Activated naive CD8-positive, alpha-beta T cell treated with anti-CD3 and anti-CD28 coated beads, Interleukin-2, amount 10 ng/mL, durations not matched to agents 7 days and 5 days (primary cell): Measurements from ENCODE around the gene S100A5. TPM values are rescaled to one million over a fixed set of nuclear protein-coding genes. Genes with fewer than 3 reads are reported as not detected.
A peak's percentile ranks its signal among the peaks of the same experiment; 100 is the strongest.
"Not testable (repeated sequence)": the region's sequence is repeated elsewhere in the genome, so short reads cannot be mapped to it uniquely, and the experiment has no call there.

ENCODE experiments used
- ATAC-seq: fragments of 150-1000 bp; cut with Tn5 transposase; one replicate; pipeline ENCODE4 v1.10.0; 2021; ENCODE audit warnings: low read depth, moderate library complexity
- POLR2A ChIA-PET: fragments of 350-600 bp; sonication (Branson Sonifier 250); formaldehyde crosslinking; loops from one replicate; lab custom pipeline; 2021; ENCODE audit warnings: antibody characterized with exemption; lab: Charles Lee
- DNase-seq: peaks from one replicate; pipeline ENCODE4 v3.0.0; 2021
- H3K27ac Mint-ChIP-seq: one replicate; pipeline ENCODE4 v1.8.0; 2022; ENCODE audit warnings: mild to moderate bottlenecking, mixed read lengths
- H3K27me3 Mint-ChIP-seq: one replicate; pipeline ENCODE4 v1.8.0; 2022; ENCODE audit warnings: mild to moderate bottlenecking, moderate library complexity, mixed read lengths
- H3K36me3 Mint-ChIP-seq: one replicate; pipeline ENCODE4 v1.8.0; 2021; ENCODE audit warnings: mild to moderate bottlenecking, mixed read lengths
- H3K4me1 Mint-ChIP-seq: one replicate; pipeline ENCODE4 v1.8.0; 2021; ENCODE audit warnings: mixed read lengths
- H3K4me3 Mint-ChIP-seq: one replicate; pipeline ENCODE4 v1.8.0; 2022; ENCODE audit warnings: mild to moderate bottlenecking, moderate library complexity, mixed read lengths
- H3K9me3 Mint-ChIP-seq: one replicate; pipeline ENCODE4 v1.8.0; 2021; ENCODE audit warnings: mixed read lengths
- total RNA-seq, 2 experiments: library from RNA; stranded (reverse); gene quantifications; one replicate each; pipeline ENCODE4 v1.2.3, GENCODE V29; 2021

Gene S100A5
- total RNA-seq, 2 experiments from 2014 or later, result 2.2 to 2.7 TPM

- POLR2A ChIA-PET, result interaction anchor here (0.8 to 6.8 kb wide), 14 partner anchors 8 to 457 kb away, joined by 3 to 140 read pairs (median 6); partner anchors contain the start of genes CHTOP, RPS27, S100A2 and S100A4
- Mint-ChIP-seq H3K9me3 (no peaks in the 10 kb centered on the region), H3K4me1 (peaks cover 44% of the 10 kb centered on the region), H3K27ac (peak overlapping the region; percentile 89), H3K27me3 (no peaks in the 10 kb centered on the region), H3K4me3 (peak overlapping the region; percentile 91), H3K36me3 (peaks cover 6% of the 10 kb centered on the region)
- DNase-seq, result peak; percentile 87
- ATAC-seq, result peak; percentile 14
Measured at GRCh38 chr1:153532769-153533599, 7.8 kb downstream of the S100A5 start.

GRCh38 chr1:153532181-153532580 is 8.6 kb downstream of the S100A5 start:
- Mint-ChIP-seq H3K36me3 (peaks cover 6% of the 10 kb centered on the region), H3K4me3 (peak overlapping the region; percentile 91)

GRCh38 chr1:153531638-153532037 is 9.1 kb downstream of the S100A5 start:
- ATAC-seq (no peak), DNase-seq (peak; percentile 12)
- H3K4me1 Mint-ChIP-seq, result peaks cover 41% of the 10 kb centered on the region

More at GRCh38 chr1:153532181-153532580, 8.6 kb downstream of the S100A5 start:
- no peaks in the 10 kb centered on the region for H3K9me3 Mint-ChIP-seq
- POLR2A ChIA-PET, result interaction anchor here (1.0 to 6.8 kb wide), 11 partner anchors 9 to 413 kb away, joined by 3 to 140 read pairs (median 10); partner anchors contain the start of genes CHTOP, S100A2, S100A4 and S100A5
- H3K4me1 Mint-ChIP-seq, result peaks cover 44% of the 10 kb centered on the region
- DNase-seq (no peak), ATAC-seq (peak; percentile 51)
- H3K27me3 Mint-ChIP-seq, result no peaks in the 10 kb centered on the region
- peak overlapping the region; percentile 89 for H3K27ac Mint-ChIP-seq

GRCh38 chr1:153527683-153528040 is 13.1 kb downstream of the S100A5 start:
- no peak for ATAC-seq
- POLR2A ChIA-PET, result no interaction called here
- no peak overlapping the region for H3K27ac Mint-ChIP-seq

More at GRCh38 chr1:153531638-153532037, 9.1 kb downstream of the S100A5 start:
- H3K27me3 Mint-ChIP-seq, result no peaks in the 10 kb centered on the region
- H3K27ac Mint-ChIP-seq, result peak overlapping the region; percentile 89
- no peak overlapping the region for H3K4me3 Mint-ChIP-seq
- peaks cover 6% of the 10 kb centered on the region for H3K36me3 Mint-ChIP-seq
- POLR2A ChIA-PET, result interaction anchor here (1.2 to 6.8 kb wide), 10 partner anchors 9 to 414 kb away, joined by 3 to 140 read pairs (median 12); partner anchors contain the start of genes CHTOP, S100A2, S100A4 and S100A5
- no peaks in the 10 kb centered on the region for H3K9me3 Mint-ChIP-seq

GRCh38 chr1:153527023-153527682 is 13.6 kb downstream of the S100A5 start:
- no peaks in the 10 kb centered on the region for H3K27me3 Mint-ChIP-seq
- no peaks in the 10 kb centered on the region for H3K36me3 Mint-ChIP-seq
- no peak overlapping the region for H3K4me3 Mint-ChIP-seq
- ATAC-seq (no peak), DNase-seq (no peak)
- peaks cover 16% of the 10 kb centered on the region for H3K4me1 Mint-ChIP-seq
- H3K27ac Mint-ChIP-seq, result no peak overlapping the region
- no peaks in the 10 kb centered on the region for H3K9me3 Mint-ChIP-seq
- POLR2A ChIA-PET, result interaction anchor here (3.0 kb wide), 1 partner anchor 8 kb away, joined by 9 read pairs; the partner anchor contains the start of gene S100A6

More at GRCh38 chr1:153527683-153528040, 13.1 kb downstream of the S100A5 start:
- no peak overlapping the region for H3K4me3 Mint-ChIP-seq
- DNase-seq, result no peak
- no peaks in the 10 kb centered on the region for H3K27me3 Mint-ChIP-seq
- H3K4me1 Mint-ChIP-seq, result peaks cover 16% of the 10 kb centered on the region
- H3K9me3 Mint-ChIP-seq, result no peaks in the 10 kb centered on the region
- H3K36me3 Mint-ChIP-seq, result no peaks in the 10 kb centered on the region

GRCh38 chr1:153526132-153526543 is 14.6 kb downstream of the S100A5 start:
- no peaks in the 10 kb centered on the region for H3K27me3 Mint-ChIP-seq
- no peaks in the 10 kb centered on the region for H3K9me3 Mint-ChIP-seq
- no peak overlapping the region for H3K4me3 Mint-ChIP-seq
- H3K4me1 Mint-ChIP-seq, result peaks cover 11% of the 10 kb centered on the region
- DNase-seq, result peak; percentile 5
- H3K36me3 Mint-ChIP-seq, result no peaks in the 10 kb centered on the region
- H3K27ac Mint-ChIP-seq, result no peak overlapping the region
- POLR2A ChIA-PET, result interaction anchor here (3.0 kb wide), 1 partner anchor 9 kb away, joined by 9 read pairs; the partner anchor contains the start of gene S100A6
- ATAC-seq, result no peak

- Mint-ChIP-seq H3K27ac (no peak overlapping the region), H3K9me3 (no peaks in the 10 kb centered on the region), H3K27me3 (no peaks in the 10 kb centered on the region), H3K4me3 (no peak overlapping the region), H3K36me3 (no peaks in the 10 kb centered on the region), H3K4me1 (peaks cover 11% of the 10 kb centered on the region)
- ATAC-seq, result no peak
- POLR2A ChIA-PET, result interaction anchor here (3.0 kb wide), 1 partner anchor 10 kb away, joined by 9 read pairs; the partner anchor contains the start of gene S100A6
- peak; percentile 15 for DNase-seq
Measured at GRCh38 chr1:153525088-153525728, 15.5 kb downstream of the S100A5 start.

GRCh38 chr1:153522353-153523048 is 18.2 kb downstream of the S100A5 start:
- not testable (repeated sequence) for H3K36me3 Mint-ChIP-seq, H3K27me3 Mint-ChIP-seq, H3K9me3 Mint-ChIP-seq
- Mint-ChIP-seq H3K27ac (peak overlapping the region; percentile 82), H3K4me1 (peaks cover 13% of the 10 kb centered on the region), H3K4me3 (peak overlapping the region; percentile 61)
- POLR2A ChIA-PET, result interaction anchor here (1.5 to 3.4 kb wide), 2 partner anchors 13 to 112 kb away, joined by 6 to 21 read pairs; partner anchors contain the start of genes CHTOP and S100A6
- peak; percentile 56 for ATAC-seq
- peak; percentile 27 for DNase-seq

- H3K36me3 Mint-ChIP-seq, H3K27ac Mint-ChIP-seq, DNase-seq, H3K9me3 Mint-ChIP-seq, H3K27me3 Mint-ChIP-seq, H3K4me3 Mint-ChIP-seq, ATAC-seq: not testable (repeated sequence)
- POLR2A ChIA-PET, result interaction anchor here (1.8 to 3.4 kb wide), 2 partner anchors 10 to 14 kb away, joined by 6 to 21 read pairs; partner anchors contain the start of gene S100A6
- peaks cover 13% of the 10 kb centered on the region for H3K4me1 Mint-ChIP-seq
Measured at GRCh38 chr1:153521808-153522207, 18.9 kb downstream of the S100A5 start.

GRCh38 chr1:153520818-153521476 is 19.8 kb downstream of the S100A5 start:
- POLR2A ChIA-PET, result interaction anchor here (1.8 to 3.4 kb wide), 2 partner anchors 11 to 15 kb away, joined by 6 to 21 read pairs; partner anchors contain the start of gene S100A6
- H3K27ac Mint-ChIP-seq, result no peak overlapping the region
- no peak for DNase-seq

GRCh38 chr1:153520137-153520691 is 20.5 kb downstream of the S100A5 start:
- not testable (repeated sequence) for H3K27ac Mint-ChIP-seq, DNase-seq, H3K36me3 Mint-ChIP-seq, ATAC-seq, H3K4me3 Mint-ChIP-seq, H3K9me3 Mint-ChIP-seq, H3K27me3 Mint-ChIP-seq
- POLR2A ChIA-PET, result interaction anchor here (1.8 to 3.4 kb wide), 2 partner anchors 12 to 15 kb away, joined by 6 to 21 read pairs; partner anchors contain the start of gene S100A6
- peaks cover 13% of the 10 kb centered on the region for H3K4me1 Mint-ChIP-seq

More at GRCh38 chr1:153520818-153521476, 19.8 kb downstream of the S100A5 start:
- Mint-ChIP-seq H3K4me1 (peaks cover 13% of the 10 kb centered on the region), H3K4me3 (no peak overlapping the region), H3K36me3 (no peaks in the 10 kb centered on the region), H3K27me3 (no peaks in the 10 kb centered on the region), H3K9me3 (no peaks in the 10 kb centered on the region)
- ATAC-seq, result no peak
